ENCODE data around the gene EEF1G. TPM values are rescaled to one million over a fixed set of nuclear protein-coding genes. Genes with fewer than 3 reads are reported as not detected.

Gene EEF1G
- total and polyA plus RNA-seq, 2 of the 13 experiments (the other 11 are each of a cell fraction or from before 2014, with no cell fraction given): 1,787 to 2,144 TPM

- TF ChIP-seq ZNF207 (IDR thresholded peaks at IDR 0.05; ENCODE audit: borderline replicate concordance) (no peak), SP1 (IDR thresholded peaks at IDR 0.05) (no peak), SP1 (CRISPR knock-in tag; IDR thresholded peaks at IDR 0.05) (peak; percentile 91), BRCA1 (CRISPR knock-in tag; IDR thresholded peaks at IDR 0.05) (no peak), ARID3A (IDR thresholded peaks at IDR 0.05; ENCODE audit: low read depth, low read length) (peak; percentile 83), HBP1 (CRISPR knock-in tag; IDR thresholded peaks at IDR 0.05; ENCODE audit: low read depth) (peak; percentile 87; the same call in 1 of the 2 replicates), DPF2 (CRISPR knock-in tag; IDR thresholded peaks at IDR 0.05; ENCODE audit: borderline replicate concordance, low read depth) (no peak), SIX4 (CRISPR knock-in tag; IDR thresholded peaks at IDR 0.05) (peak; percentile 45; the same call in 1 of the 2 replicates), RNF2 (conservative IDR thresholded peaks at IDR 0.05; ENCODE audit: low read depth) (peak; percentile 42; the same call in 1 of the 2 replicates), ZNF572 (CRISPR knock-in tag; IDR thresholded peaks at IDR 0.05) (0 out of 2 replicates have a peak, but pooled peaks have one; percentile 25), KDM3A (CRISPR knock-in tag; IDR thresholded peaks at IDR 0.05; ENCODE audit: low read depth) (peak; percentile 84; the same call in 1 of the 2 replicates), ZNF318 (CRISPR knock-in tag; IDR thresholded peaks at IDR 0.05) (peak; percentile 54; the same call in 1 of the 2 replicates), ZBTB26 (CRISPR knock-in tag; IDR thresholded peaks at IDR 0.05; ENCODE audit: borderline replicate concordance) (peak; percentile 53; the same call in 1 of the 2 replicates), ZNF264 (CRISPR knock-in tag; IDR thresholded peaks at IDR 0.05) (no peak), TERF1 (CRISPR knock-in tag; IDR thresholded peaks at IDR 0.05) (no peak), HDAC1 (CRISPR knock-in tag; IDR thresholded peaks at IDR 0.05) (peak; percentile 92)
Observed at GRCh38 chr11:62591448-62592145, 17.9 kb upstream of the EEF1G start, which contains the start of gene TUT1 (continued).

Measured in HepG2 (cell line).